ENCODE results near the gene RBM22. TPM values are rescaled to one million over a fixed set of nuclear protein-coding genes. Genes with fewer than 3 reads are reported as not detected.

Gene RBM22
- total and polyA plus RNA-seq, 12 donors = 18.6 to 41.0 (median 29.0) TPM

- Histone ChIP-seq H3K36me3 (no peaks in the 10 kb centered on the region), H3K4me1 (peaks cover 7 to 43% (median 28%) of the 10 kb centered on the region in 9 donors), H3K27me3 (no peaks in the 10 kb centered on the region), H3K4me3 (no peak overlapping the region), H3K27ac (no peak overlapping the region), H3K9me3 (no peaks in the 10 kb centered on the region)
- ATAC-seq (no peak), DNase-seq (no peak)
- 87 to 91% methylated on average over 10 of the region's 10 CpGs for WGBS, 2 donors
- intact Hi-C loops (cut with DNase I) = no loop called here
- no peak for TF ChIP-seq CTCF (IDR thresholded peaks at IDR 0.05)
These were observed 38.9 kb downstream of the RBM22 start for GRCh38 chr5:150661821-150662596.

GRCh38 chr5:150661086-150661485, 39.8 kb downstream of the RBM22 start, which contains the start of gene MYOZ3:
MYOZ3 (plus strand) TSS chr5:150661251; CDS start chr5:150662942, 1,691 bp downstream.
- WGBS, 2 donors = 66 to 71% methylated on average over 7 of the region's 7 CpGs

GRCh38 chr5:150660108-150660831, 40.6 kb downstream of the RBM22 start:
- ATAC-seq = no peak
- 31 to 40% methylated on average over 4 of the region's 4 CpGs for WGBS, 2 donors
- TF ChIP-seq CTCF (IDR thresholded peaks at IDR 0.05) = no peak
- H3K27me3 ChIP-seq = no peaks in the 10 kb centered on the region
- intact Hi-C loops (cut with DNase I) = no loop called here
- H3K4me3 ChIP-seq = no peak overlapping the region
- peaks cover 14 to 57% (median 39%) of the 10 kb centered on the region in 9 donors for H3K4me1 ChIP-seq
- H3K27ac ChIP-seq = peak overlapping the region in 8 of 10 donors; percentile 41 to 100 (median 93)
- peaks cover 0 to 4% (median 0%) of the 10 kb centered on the region in 9 donors for H3K36me3 ChIP-seq
- DNase-seq = no peak
- no peaks in the 10 kb centered on the region for H3K9me3 ChIP-seq

More at GRCh38 chr5:150661086-150661485, 39.8 kb downstream of the RBM22 start, which contains the start of gene MYOZ3:
- Histone ChIP-seq H3K36me3 (no peaks in the 10 kb centered on the region), H3K27ac (peak within 1 kb of the TSS in 8 of 10 donors; percentile 41 to 100 (median 93)), H3K9me3 (no peaks in the 10 kb centered on the region), H3K27me3 (no peaks in the 10 kb centered on the region), H3K4me3 (no peak within 1 kb of the TSS), H3K4me1 (peaks cover 13 to 49% (median 32%) of the 10 kb centered on the region in 9 donors)
- intact Hi-C loops (cut with DNase I) = no loop called here
- ATAC-seq (no peak), DNase-seq (no peak)
- no peak for TF ChIP-seq CTCF (IDR thresholded peaks at IDR 0.05)

GRCh38 chr5:150659360-150660107, 41.3 kb downstream of the RBM22 start:
- no peak for ATAC-seq
- no peak for TF ChIP-seq CTCF (IDR thresholded peaks at IDR 0.05)
- WGBS, 2 donors = 78 to 84% methylated on average over 11 of the region's 11 CpGs
- H3K4me1 ChIP-seq = peaks cover 14 to 64% (median 39%) of the 10 kb centered on the region in 9 donors
- DNase-seq = no peak
- peak overlapping the region; percentile 25 to 100 (median 92) for H3K27ac ChIP-seq
- no peaks in the 10 kb centered on the region for H3K9me3 ChIP-seq
- no peak overlapping the region for H3K4me3 ChIP-seq
- no peaks in the 10 kb centered on the region for H3K27me3 ChIP-seq
- peaks cover 0 to 6% (median 0%) of the 10 kb centered on the region in 9 donors for H3K36me3 ChIP-seq
- intact Hi-C loops (cut with DNase I) = loop anchor here in 7 of 10 donors (5.0 to 10.0 kb wide), 5 partner anchors 43 to 205 kb away; partner anchors contain the start of gene RBM22 (in 1 of the 7)
